ENCODE results near the gene ARFGEF2. TPM values are rescaled to one million over a fixed set of nuclear protein-coding genes. Genes with fewer than 3 reads are reported as not detected.

Gene ARFGEF2
- total and polyA plus RNA-seq, 4 donors, result 7.4 to 35.1 (median 20.1) TPM

DNA sequence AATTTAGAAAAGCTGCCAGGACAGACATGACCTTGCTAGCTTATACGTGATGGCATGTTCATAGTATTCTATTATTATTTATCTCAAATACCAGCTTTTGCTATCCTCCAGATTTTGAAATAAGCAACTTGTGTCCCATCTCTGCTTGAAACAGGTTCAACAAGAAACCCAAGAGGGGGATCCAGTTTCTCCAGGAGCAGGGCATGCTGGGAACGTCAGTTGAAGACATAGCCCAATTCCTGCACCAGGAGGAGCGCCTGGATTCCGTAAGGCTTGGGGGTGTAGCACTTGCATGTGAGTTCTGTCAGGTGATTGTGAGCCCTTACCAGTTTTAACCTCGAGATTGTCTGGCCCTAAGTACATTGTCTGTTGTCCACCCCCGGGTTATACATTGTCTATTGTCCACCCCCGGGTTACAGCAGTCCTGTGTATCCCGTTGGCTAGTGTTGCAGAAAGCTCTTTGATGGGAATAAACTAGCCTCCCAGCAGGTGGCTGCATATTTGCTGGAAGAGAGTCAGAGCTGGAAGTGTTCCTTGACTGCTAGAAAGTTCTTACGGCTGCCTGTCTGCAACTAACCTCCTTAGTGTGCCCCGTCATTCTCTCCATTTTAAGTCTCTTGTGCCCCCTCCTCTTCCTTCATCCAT is 63.2 kb downstream of the ARFGEF2 start:
- Histone ChIP-seq H3K27ac (ENCODE audit: low read depth in 1 of 2, low read length in 1 of 2) (no peak overlapping the region), H3K9ac (ENCODE audit: insufficient read depth in 1 of 2, low read length in 2 of 2) (no peak overlapping the region), H3K4me1 (ENCODE audit: control insufficient read depth in 5 of 5, insufficient read depth in 5 of 5, low read length in 5 of 5) (peaks cover 0 to 8% (median 0%) of the 10 kb centered on the region in 5 donors), H3K27me3 (ENCODE audit: control insufficient read depth in 3 of 3, insufficient read depth in 3 of 3, low read length in 2 of 3) (no peaks in the 10 kb centered on the region), H3K4me3 (no peak overlapping the region), H3K36me3 (ENCODE audit: control insufficient read depth in 4 of 4, insufficient read depth in 4 of 4, low read length in 4 of 4) (peaks cover 34 to 48% (median 44%) of the 10 kb centered on the region in 4 donors), H3K9me3 (ENCODE audit: control insufficient read depth in 4 of 4, insufficient read depth in 3 of 4, low read length in 3 of 4) (peaks cover 0 to 4% (median 0%) of the 10 kb centered on the region in 4 donors)
- 95 to 96% methylated on average over 10 of the region's 10 CpGs for WGBS, 2 donors
- TF ChIP-seq, protein P1, sequence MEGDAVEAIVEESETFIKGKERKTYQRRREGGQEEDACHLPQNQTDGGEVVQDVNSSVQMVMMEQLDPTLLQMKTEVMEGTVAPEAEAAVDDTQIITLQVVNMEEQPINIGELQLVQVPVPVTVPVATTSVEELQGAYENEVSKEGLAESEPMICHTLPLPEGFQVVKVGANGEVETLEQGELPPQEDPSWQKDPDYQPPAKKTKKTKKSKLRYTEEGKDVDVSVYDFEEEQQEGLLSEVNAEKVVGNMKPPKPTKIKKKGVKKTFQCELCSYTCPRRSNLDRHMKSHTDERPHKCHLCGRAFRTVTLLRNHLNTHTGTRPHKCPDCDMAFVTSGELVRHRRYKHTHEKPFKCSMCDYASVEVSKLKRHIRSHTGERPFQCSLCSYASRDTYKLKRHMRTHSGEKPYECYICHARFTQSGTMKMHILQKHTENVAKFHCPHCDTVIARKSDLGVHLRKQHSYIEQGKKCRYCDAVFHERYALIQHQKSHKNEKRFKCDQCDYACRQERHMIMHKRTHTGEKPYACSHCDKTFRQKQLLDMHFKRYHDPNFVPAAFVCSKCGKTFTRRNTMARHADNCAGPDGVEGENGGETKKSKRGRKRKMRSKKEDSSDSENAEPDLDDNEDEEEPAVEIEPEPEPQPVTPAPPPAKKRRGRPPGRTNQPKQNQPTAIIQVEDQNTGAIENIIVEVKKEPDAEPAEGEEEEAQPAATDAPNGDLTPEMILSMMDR (IDR thresholded peaks at IDR 0.05; ENCODE audit: control extremely low read depth, extremely low read depth), result no peak
- no peak for ATAC-seq (ENCODE audit: insufficient read depth, low FRiP score)
- no peak for DNase-seq

DNA sequence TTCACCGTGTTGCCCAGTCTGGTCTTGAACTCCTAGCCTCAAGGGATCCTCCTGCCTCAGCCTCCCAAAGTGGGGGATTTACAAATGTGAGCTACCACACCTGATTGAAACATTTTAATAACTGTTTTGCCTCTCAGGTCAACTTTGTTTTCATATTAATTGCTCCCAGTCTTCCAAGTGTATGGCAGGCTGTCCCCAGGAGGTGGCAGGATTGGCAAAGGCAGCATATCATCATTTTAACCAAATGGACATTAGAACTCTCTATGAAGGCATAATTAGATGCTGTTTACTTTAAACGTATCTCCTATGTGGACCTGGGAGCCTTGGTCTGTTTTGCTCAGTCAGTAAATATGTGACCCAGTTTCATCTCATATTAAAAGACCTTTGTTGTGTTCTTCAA is 65.4 kb downstream of the ARFGEF2 start:
- Histone ChIP-seq H3K9ac (ENCODE audit: insufficient read depth in 1 of 2, low read length in 2 of 2) (no peak overlapping the region), H3K36me3 (ENCODE audit: control insufficient read depth in 4 of 4, insufficient read depth in 4 of 4, low read length in 4 of 4) (peaks cover 46 to 54% (median 53%) of the 10 kb centered on the region in 4 donors), H3K9me3 (ENCODE audit: control insufficient read depth in 4 of 4, insufficient read depth in 3 of 4, low read length in 3 of 4) (peaks cover 0 to 4% (median 0%) of the 10 kb centered on the region in 4 donors), H3K4me3 (no peak overlapping the region), H3K27ac (ENCODE audit: low read depth in 1 of 2, low read length in 1 of 2) (no peak overlapping the region), H3K4me1 (ENCODE audit: control insufficient read depth in 5 of 5, insufficient read depth in 5 of 5, low read length in 5 of 5) (peaks cover 0 to 8% (median 0%) of the 10 kb centered on the region in 5 donors), H3K27me3 (ENCODE audit: control insufficient read depth in 3 of 3, insufficient read depth in 3 of 3, low read length in 2 of 3) (no peaks in the 10 kb centered on the region)
- no peak for ATAC-seq (ENCODE audit: insufficient read depth, low FRiP score)
- TF ChIP-seq, protein P1 (IDR thresholded peaks at IDR 0.05; ENCODE audit: control extremely low read depth, extremely low read depth), result no peak
- WGBS, 2 donors, result 79% methylated on average over 2 of the region's 2 CpGs
- no peak for DNase-seq

GRCh38 chr20:48990467-48990866 is 69.0 kb downstream of the ARFGEF2 start:
- no peak overlapping the region for H3K27ac ChIP-seq (ENCODE audit: low read depth in 1 of 2, low read length in 1 of 2)
- peaks cover 35 to 52% (median 48%) of the 10 kb centered on the region in 4 donors for H3K36me3 ChIP-seq (ENCODE audit: control insufficient read depth in 4 of 4, insufficient read depth in 4 of 4, low read length in 4 of 4)
- H3K4me3 ChIP-seq, result no peak overlapping the region
- no peak overlapping the region for H3K9ac ChIP-seq (ENCODE audit: insufficient read depth in 1 of 2, low read length in 2 of 2)
- H3K27me3 ChIP-seq (ENCODE audit: control insufficient read depth in 3 of 3, insufficient read depth in 3 of 3, low read length in 2 of 3), result no peaks in the 10 kb centered on the region
- ATAC-seq (ENCODE audit: insufficient read depth, low FRiP score), result no peak
- TF ChIP-seq, protein P1 (IDR thresholded peaks at IDR 0.05; ENCODE audit: control extremely low read depth, extremely low read depth), result no peak
- H3K9me3 ChIP-seq (ENCODE audit: control insufficient read depth in 4 of 4, insufficient read depth in 3 of 4, low read length in 3 of 4), result no peaks in the 10 kb centered on the region
- 79 to 82% methylated on average over 1 of the region's 1 CpG for WGBS, 2 donors
- H3K4me1 ChIP-seq (ENCODE audit: control insufficient read depth in 5 of 5, insufficient read depth in 5 of 5, low read length in 5 of 5), result no peaks in the 10 kb centered on the region
- no peak for DNase-seq

All from lung (tissue), 12 donors.